ENCODE data around the gene SMAD6.
"Not testable (repeated sequence)": the region's sequence is repeated elsewhere in the genome, so short reads cannot be mapped to it uniquely, and the experiment has no call there.

The SMAD6 gene

DNA sequence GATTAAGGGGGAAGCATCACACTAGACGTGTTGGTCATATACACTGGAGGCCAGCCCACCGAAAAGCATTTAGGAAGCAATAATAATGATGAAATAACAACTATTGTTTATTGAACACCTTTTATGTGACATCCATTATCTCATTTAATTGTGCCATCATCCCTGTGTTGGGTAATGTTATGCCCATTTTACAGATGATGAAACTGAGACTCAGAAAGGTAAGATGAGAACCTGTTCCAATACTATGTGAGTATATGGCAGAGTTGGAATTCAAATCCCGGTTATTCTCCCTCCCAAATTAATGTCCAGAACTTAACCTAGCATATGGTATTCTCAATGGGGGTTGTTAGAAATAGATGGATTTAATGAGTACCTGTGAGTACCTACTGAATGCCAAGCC, 99.2 kb downstream of the SMAD6 start:
- DNase-seq: no peak

DNA sequence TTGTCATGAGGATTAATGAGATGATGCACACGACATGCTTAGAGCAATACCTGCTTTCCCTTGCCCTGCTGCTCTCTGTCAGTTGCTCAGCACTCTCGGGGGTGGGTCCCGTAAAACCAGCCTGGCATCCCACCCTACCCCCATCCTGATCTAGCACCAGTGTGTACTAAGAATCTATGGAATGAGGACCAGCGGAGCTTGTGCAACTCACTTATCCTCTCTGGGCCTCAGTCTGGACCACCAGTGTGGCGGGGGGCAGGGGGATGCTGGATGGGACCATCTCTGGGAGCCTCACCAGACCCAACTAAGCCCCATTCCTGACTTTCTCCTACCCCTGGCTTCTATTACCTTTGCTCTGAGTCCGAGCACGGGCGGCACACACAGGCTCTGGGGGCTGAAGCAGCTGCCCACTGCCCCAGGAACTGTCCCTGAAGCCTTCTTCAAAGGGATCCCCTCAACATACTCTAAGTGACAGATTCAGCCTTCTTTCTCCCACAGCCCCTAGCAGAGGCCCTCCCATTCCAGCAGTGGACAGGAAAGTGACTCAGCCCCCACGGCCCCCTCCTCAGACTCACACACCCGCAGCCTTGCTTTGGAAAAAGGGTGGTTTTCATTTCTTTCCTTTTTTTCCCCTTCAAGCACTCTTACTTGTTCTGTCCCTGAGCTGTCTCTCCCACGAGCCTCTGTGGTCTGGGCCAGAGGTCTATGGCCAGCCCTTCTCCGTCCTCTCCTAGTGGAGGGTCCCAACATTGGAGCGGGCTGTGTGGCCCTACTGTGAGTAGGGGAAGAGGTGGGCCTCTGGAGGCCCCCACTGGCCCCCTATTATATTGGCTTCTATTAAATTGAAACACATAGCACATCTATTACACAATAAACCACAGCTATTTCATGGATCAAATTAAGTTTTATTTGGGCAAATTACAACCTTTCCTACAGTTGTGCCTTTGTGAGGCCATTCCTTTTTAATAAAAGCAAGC, 100.3 kb downstream of the SMAD6 start:
- DNase-seq: no peak

DNA sequence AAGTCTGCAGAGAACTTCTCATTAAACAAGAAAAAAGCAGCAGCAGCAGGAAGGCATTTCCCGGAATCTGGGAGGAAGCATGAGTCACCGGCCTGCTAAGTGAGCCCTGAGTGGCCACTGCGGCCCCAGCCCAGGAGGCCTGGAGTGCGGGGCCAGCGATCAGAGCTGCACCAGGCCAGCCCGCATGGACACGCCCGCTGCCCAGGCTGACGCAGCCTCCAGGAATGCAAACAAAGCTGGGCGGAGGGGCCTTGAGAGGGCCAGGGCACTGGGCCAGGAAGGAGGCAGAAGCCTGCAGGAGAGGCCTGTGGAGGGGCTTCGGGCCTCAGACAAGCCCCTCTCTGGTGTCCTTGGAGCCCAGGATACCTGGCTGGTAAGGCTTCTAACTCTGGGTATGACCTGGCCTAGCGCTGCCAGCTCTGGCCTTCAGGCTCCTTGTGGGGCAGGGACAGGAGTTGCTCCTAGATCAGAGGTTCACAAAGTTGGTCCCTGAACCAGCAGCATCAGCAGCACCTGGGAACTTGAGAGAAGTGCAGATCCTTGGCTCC, 101.2 kb downstream of the SMAD6 start:
- peak; percentile 21 for DNase-seq

DNA sequence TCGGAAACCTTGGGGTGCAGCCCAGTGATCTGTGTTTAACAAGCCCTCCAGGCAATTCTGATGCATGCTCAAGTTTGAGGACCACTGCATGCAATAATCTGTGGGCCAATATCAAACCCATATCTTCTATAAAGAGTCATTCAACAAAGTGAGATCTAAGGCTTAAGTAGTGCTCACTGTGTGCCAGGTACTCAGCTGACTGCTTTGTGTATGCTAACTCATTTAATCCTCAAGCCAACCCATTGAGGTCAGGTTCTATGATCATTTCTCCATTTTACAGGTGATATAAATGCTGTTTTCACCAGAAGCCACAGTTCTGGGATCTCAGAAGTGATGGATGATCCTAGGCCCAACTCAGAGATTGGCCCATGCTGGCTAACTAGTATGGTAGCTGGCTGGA, 101.7 kb downstream of the SMAD6 start:
- DNase-seq: no peak

DNA sequence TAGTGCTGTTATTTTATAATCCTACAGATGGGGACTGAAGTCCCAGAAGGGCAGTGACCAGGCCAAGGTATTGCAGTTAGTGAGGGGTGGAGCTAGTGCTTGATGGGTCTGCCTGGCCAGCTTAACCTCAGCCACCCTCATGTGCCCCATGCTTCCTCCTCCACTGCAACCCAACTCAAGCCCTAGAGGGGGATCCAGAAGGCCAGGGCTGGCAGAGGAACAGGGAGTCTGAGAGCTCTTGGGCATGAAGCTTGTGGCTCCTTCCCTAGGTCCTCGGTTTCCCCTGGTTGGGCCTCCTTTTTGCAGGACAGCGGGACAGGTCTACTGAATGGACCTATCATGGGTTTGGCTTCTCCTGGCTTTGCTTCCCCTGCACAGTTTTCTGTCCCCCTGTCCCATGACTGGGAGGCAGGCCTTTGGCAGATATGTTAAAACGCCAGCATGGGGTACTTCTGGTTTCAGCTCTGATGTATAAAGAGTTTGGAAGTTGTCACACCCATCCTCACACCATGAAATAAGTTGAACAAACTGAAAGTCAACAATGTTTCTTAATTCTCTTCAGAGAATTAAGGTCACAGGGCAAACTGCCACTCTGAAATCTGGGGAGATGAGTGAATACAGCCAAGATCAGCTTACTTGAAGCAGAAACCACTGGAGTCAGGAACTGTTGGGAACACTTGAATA, 103.3 kb downstream of the SMAD6 start:
- no peak for DNase-seq

DNA sequence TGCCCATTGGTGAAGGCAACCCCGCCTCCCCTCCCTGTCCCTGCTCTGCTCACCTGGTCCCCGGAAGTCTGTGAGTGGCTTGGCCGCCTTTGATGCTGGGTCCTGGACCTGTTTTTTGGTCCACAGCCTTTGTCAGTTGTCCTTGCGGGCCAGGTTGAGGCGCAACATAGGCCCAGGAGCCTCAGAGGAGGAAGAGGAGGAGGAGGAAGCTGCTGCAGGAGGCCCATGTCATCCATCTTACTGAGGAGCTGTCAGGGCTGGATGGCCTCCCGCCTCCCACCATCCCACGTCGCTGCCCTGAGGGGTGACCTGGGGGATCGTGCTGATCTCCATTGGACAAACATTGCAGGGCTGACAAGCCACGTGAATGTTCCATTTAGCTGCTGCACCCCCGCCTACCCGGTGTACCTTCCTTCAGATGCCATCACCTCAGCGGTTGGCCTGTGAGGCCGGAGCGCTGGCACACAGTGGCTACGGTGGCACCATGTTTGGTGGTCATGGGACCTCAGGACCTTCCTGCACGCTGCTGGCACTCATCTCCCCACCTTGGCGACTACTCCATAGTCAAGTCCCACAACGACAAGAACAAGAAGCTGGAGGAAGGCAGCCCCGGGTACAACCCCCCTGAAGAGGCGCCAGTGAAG, 106.3 kb downstream of the SMAD6 start:
- no peak for DNase-seq

DNA sequence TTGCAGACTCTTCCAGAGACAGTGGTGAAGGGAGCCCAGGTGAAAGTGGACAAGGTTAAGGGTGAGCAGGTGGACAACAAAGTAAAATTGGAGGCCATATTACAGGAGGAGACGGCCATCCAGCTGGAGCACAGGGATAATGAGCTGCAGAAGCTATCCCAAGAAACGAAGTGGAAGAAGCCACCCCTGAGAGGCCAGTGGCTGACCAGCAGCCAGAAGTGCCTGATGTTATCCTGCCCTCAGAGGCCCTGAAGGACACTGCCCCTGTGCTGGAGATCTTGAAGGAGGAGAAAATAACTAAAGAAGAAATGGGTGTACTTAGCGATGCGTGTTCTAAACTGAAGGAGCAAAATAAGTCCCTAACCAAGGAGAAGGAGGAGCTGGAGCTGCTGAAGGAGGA, 107.6 kb downstream of the SMAD6 start:
- no peak for DNase-seq

DNA sequence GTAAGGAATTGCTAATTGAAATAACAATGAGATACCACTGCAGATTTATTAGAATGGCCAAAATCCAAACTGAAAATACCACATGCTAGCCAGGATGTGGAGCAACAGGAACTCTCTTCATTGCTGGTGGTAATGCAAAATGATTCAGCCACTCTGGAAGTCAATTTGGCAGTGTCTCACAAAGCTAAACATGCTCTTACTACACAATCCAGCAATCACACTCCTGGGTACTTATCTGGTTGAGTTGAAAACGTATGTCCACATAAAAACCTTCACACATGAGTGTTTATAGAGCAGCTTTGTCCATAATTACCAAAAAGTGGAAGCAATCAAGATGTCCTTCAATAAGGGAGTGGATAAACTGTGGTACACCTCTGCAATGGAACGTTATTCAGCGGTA, 113.3 kb downstream of the SMAD6 start:
- no peak for DNase-seq

DNA sequence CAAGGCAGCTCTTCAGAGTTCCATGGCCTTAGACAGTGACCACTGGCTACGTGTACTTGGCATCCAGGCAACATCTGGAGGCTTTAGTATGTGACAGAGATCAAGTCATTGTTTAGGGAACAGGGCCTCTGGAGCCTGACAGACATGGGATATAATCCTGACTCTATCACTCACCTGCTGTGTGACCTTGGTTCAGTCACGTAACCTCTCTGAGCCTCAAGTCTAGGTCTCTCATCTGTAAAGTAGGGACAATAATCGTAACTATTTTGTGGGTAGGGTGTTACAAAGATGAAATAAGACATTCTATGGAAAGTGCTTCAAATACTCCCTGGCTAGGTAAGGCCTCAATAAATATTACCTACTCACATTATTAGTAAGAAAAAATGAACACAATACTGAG, 114.2 kb downstream of the SMAD6 start:
- no peak for DNase-seq

DNA sequence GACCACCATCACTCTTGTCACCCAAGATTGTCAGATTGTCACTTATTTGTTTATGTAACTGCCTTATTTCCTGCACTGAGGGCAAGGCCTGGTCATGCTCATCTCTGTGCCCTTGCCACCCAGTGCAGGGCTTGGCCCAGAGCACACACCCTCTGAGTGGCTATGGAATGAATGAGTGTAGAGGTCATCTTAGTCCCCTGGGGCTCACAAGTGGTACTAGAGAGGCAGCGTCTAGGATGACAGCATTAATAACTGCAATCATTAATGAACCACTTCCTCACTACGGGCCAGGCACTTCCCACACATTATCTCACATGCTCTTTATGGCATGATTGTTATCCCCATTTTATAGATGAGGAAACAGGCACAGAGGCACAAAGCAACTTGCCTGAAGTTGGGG, 117.0 kb downstream of the SMAD6 start:
- no peak for DNase-seq

DNA sequence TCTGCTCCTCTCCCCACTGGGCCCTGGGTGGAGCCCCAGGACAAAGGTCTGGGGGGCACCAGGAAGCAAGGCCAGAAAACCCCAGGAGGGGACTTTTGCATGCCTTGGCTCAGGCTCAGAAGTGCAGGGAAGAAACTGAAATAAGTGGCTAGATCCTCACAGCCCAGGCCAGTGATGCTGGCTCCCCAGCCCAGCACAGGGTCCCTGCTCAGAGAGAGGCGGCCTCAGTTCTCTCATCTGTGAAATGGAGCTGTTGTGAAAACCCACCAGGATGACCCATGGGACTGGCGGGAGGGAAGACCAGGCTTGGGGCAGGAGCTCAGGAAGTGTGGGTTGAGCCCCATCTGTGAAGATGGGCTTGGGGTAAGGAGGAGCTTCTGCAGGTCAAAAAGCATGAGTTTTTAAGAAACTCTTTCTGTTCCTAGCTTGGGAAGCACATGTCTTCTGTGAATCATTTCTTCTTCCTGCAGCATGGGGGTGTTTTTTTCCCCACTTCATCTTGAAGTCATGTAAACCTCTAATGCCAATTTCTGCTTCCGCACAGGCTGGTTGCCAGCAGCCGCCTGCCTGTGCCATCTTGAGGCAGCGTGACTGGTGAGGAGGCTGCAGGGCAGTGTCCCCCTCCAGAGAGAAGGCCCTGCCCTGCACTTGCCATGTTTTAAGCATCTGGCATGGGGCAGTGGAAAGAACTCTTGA, 118.6 kb downstream of the SMAD6 start:
- no peak for DNase-seq

DNA sequence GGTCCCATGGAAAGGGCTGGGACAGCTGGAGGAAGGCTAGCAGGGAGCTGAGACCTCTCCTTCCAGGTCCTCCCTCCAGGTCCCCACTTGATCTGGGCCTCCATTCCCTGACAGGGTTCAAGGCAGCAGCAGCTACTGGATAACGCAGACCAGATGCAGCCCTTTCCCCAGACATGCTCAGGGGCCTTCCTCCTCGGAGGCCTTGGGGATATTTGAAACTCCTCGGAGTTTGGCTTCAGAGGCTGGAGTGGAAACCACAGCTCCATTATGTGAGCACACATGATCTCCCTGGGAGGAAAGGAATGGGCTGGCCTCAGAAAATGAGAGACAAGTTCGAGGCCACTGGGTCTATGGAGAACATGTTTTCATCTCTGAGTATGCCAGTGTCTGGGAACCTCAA, 119.3 kb downstream of the SMAD6 start:
- no peak for DNase-seq

DNA sequence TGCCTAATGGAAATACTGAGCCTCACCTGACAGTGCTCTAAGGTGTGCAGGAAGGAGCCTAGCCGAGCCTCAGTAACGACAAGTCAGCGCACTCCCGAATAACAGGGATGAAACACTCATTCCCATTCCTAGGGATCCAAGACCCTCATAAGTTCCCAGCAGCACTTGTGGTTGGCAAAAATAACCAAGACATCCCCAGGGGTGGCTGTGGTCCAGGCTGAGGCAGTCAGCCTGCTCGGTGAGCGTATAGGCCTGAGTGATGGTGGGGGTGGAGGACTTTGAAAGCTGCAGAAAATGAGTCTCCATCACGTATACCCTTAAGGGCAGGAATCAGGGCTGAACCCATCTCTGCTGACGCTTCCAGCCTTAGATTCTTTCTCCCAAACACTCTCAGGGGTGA, 120.1 kb downstream of the SMAD6 start:
- no peak for DNase-seq

DNA sequence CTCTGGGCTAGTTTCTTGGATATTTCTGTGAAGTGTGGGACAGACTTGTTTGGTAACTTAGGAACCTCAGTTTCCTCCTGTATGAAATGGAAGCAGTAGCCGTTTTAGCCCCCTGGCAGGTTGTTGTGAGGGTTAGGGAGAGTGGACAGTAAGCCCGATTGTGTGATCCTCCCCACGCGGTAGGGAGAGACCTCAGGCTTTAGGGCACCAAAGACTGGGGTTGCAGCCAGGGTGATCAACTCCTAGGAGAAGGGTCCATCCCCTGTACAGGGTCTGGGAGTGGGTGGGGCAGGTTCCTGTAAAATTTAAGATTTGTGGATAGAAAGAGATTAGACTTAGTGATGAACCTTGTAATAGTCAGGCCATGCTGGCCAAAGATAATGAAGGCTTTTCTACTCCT, 120.5 kb downstream of the SMAD6 start:
- no peak for DNase-seq

DNA sequence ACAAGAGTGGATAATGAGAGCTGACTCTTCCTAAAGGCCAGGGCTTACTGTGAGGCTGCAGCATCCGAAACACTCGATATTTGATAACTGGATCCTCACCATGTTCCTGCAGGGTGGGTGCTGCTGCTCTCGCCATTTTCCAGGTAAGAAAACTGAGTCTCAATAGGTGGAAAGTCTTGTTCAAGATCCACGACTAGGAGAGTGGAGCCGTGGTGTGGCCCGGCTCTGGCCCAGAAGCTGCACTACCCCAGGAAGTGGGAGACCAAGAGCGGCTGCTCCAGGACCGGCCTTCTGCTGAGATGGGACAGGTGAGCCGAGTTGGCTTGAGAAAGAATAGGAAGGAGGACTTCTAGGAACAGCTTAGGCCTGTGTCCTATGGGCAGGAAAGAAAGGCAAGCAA, 121.6 kb downstream of the SMAD6 start:
- DNase-seq: no peak

DNA sequence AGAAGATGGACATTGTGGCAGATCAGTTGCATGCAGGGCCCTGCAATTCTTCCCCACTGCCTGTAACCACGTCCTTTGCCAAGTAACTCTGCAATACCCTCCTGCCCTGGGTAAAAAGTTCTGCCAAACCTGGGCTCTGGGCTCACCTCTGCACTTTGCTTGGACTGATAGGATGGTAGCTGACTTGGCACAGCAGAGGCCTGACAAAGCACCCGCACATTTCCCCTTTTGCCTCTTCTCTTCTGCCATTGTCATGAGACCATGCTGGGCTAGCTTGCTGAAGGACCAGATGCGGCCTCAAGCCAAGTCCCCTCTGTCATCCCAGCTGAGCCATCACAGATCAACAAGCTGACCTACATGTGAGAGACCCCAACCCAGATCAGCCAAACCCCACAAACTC, 122.4 kb downstream of the SMAD6 start:
- DNase-seq: no peak

DNA sequence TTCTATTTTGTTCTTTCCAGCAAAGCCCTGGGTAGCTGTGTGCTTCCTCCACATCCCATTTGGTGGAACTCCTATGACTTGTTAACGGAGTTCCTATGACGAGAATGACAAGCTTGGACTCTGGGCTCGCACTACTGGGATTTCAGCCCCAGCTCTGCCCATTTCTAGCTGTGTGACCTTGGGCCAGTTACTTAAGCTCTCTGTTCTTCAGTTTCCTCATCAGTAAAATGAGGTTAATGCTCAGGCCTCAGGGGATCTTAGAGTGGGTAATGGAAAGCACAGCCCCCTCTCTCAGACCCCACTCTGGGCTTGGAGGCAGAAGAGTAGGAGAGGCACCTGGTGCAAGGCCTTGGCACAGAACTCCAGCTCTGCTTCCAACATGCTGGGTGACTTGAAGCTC, 123.1 kb downstream of the SMAD6 start:
- DNase-seq: no peak

DNA sequence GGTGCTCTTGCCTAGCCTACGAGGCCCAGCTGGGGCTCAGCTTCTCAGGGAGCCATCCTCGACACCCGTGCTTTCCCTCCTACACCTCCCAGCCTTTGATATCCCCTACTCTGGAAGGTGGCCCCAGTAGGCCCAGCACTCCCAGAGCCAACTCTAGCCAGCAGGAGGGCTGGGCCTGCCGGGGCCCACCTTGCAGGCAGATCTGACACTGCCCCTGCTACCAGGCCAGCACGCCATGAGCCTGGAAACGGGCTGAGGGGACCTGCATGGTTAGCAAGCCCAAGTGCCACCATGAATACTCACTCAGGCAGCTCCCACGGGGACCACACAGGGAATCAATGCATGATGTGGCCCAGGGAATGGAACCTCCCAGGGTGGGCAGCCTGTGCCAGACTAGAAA, 123.7 kb downstream of the SMAD6 start:
- DNase-seq: no peak

DNA sequence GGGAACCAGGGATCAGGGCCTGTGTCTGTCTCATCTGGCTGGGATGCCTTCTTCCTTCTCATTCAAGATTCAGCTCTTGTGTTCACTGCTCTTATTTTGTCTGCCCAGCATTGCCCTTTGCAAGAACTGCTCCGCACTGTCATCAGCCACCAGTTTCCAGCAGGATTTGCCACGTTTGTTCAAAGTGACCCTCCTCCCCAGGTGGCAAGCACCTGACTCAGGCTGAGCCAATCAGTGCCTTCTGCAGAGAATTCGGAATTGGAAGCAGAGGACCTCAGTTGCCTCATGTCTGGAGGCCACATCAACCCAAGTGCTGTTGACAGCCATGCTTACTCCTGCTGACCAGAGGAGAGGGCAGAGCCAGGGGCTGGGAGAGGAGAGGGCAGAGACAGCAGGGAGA, 124.5 kb downstream of the SMAD6 start:
- no peak for DNase-seq

DNA sequence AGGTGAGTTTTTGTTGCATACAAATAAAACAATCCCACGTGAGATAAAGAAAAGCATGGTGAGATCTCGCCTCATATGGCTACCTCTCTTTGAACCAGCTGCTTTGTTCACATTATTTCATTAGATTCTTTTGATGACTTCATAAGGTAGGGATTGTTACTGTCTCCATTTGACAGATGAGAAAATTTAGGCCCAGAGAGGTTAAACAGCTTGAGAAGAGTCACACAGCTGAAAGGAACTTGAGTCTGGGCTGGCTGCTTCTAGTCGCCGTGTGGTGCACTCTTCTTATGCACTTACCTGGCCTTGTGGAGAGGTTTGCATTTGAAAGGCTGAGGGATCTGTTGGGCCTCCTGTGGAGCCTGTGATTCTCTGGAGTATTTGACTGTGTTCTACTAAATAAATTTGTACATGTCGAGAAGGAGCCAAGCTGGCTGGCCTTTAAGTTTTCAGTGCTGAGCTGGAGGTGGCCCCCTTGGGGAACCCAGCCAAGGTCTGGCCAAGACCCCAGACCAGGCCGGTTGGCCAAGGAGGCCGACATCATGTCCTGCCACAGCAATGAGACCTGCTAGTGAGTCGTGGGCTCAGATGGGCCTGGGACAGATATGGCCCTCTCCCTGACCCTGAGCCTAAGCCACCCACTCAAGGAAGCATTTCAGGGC, 125.1 kb downstream of the SMAD6 start:
- no peak for DNase-seq

DNA sequence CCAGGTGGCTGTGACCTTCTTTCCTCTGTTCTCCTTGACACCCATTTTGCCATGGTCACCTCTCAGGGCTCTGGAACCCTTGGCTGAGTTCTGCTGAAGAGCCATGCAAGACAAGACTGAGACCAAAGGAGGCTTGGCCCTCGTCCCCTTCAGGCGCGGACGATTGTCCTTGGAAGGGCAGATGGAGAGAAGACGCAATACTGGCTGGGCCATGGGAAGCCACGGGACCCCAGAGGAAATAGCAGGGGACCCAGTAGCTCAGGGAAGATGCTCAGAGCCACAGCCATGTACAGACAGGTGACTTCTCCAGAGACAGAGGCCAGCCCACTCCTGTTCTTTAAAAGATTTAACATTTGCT, 125.6 kb downstream of the SMAD6 start:
- DNase-seq: no peak

DNA sequence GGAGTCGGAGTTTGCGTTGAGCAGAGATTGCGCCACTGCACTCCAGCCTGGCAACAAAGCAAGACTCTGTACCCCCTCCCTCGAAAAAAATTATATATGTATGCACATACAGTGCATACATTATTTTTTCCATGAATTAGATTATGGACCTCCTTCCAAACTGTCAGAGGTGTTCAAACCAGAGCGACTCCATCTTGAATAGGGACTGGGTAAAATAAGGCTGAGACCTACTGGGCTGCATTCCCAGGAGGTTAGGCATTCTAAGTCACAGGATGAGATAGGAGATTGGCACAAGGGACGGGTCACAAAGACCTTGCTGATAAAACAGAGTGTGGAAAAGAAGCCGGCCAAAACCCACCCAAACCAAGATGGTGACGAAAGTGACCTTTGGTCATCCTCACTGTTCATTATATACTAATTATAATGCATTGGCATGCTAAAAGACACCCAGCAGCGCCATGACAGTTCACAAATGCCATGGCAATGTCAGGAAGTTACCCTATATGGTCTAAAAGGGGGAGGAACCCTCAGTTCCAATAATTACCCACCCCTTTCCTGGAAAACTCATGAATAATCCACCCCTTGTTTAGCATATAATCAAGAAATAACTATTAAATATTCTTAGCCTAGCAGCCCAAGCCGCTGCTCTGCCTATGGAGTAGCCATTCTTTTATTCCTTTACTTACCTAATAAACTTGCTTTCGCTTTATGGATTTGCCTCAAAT, 126.9 kb downstream of the SMAD6 start:
- not testable (repeated sequence) for DNase-seq
